Suprapubic skin (tissue), 4 donors: ENCODE results near the gene RFX2. TPM values are rescaled to one million over a fixed set of nuclear protein-coding genes. Genes with fewer than 3 reads are reported as not detected.
"Not testable (repeated sequence)": the region's sequence is repeated elsewhere in the genome, so short reads cannot be mapped to it uniquely, and the experiment has no call there.

Source experiments
- DNase-seq, 2 donors: peaks; one replicate each; pipeline ENCODE4 v3.0.0-alpha.2; 2019; ENCODE audit warnings: low spot score in 2 of 2
- H3K27ac ChIP-seq: fragments of 200-600 bp; sonication (generic); one replicate; pipeline ENCODE4 v1.5.1; 2019
- H3K27me3 ChIP-seq: fragments of 200-600 bp; sonication (generic); one replicate; pipeline ENCODE4 v1.5.1; 2019
- H3K36me3 ChIP-seq: fragments of 200-600 bp; sonication (generic); one replicate; pipeline ENCODE4 v1.5.1; 2019
- H3K4me1 ChIP-seq: fragments of 200-600 bp; sonication (generic); one replicate; pipeline ENCODE4 v1.5.1; 2019
- H3K4me3 ChIP-seq: fragments of 200-600 bp; sonication (generic); one replicate; pipeline ENCODE4 v1.5.1; 2019; ENCODE audit warnings: mild to moderate bottlenecking
- H3K9me3 ChIP-seq: fragments of 200-600 bp; sonication (generic); one replicate; pipeline ENCODE4 v1.5.1; 2019
- CTCF ChIP-seq, 2 donors: fragments of 200-600 bp in 1 of 2; fragments of 450-650 bp in 1 of 2; sonication (generic) in 1 of 2; IDR thresholded peaks; one replicate each; pipeline ENCODE4 v1.5.1; 2016 to 2019; ENCODE audit warnings: antibody characterized with exemption in 2 of 2, mild to moderate bottlenecking in 1 of 2, moderate library complexity in 1 of 2
- EP300 ChIP-seq: sonication (generic); formaldehyde crosslinking; IDR thresholded peaks from one replicate; pipeline ENCODE4 v1.6.1; 2017; ENCODE audit warnings: antibody characterized with exemption
- POLR2A ChIP-seq, 2 donors: fragments of 450-650 bp; IDR thresholded peaks; one replicate each; pipeline ENCODE4 v1.6.1; 2017; ENCODE audit warnings: antibody characterized with exemption in 2 of 2, mild to moderate bottlenecking in 2 of 2, moderate library complexity in 2 of 2
- POLR2AphosphoS5 ChIP-seq, 3 donors: sonication (generic); formaldehyde crosslinking; IDR thresholded peaks; one replicate each; pipeline ENCODE4 v1.6.1; 2017; ENCODE audit warnings: antibody characterized with exemption in 3 of 3
- WGBS: methylation state at CpG from one replicate; pipeline ENCODE4 v1.1.5; 2018; 5-methylcytosine and 5-hydroxymethylcytosine counted together
- total RNA-seq, 4 donors: library from RNA; depleted of rRNA; stranded (reverse); fragments of >200 nt; gene quantifications; one replicate each; pipeline ENCODE4 v1.1.0, GENCODE V29; 2016

The RFX2 gene
- total RNA-seq, 4 donors from 2014 or later: 28.8 to 62.0 (median 43.5) TPM

- peak overlapping the region; percentile 36 for H3K4me3 ChIP-seq
Observed at GRCh38 chr19:5987077-5987818, 123.1 kb downstream of the RFX2 start.

GRCh38 chr19:5985837-5986236, 124.5 kb downstream of the RFX2 start:
- not testable (repeated sequence) for H3K27ac ChIP-seq
- 83% methylated on average over 5 of the region's 5 CpGs for WGBS

More at GRCh38 chr19:5987077-5987818, 123.1 kb downstream of the RFX2 start:
- DNase-seq: peak in 1 of 2 donors; percentile 85
- no peak overlapping the region for H3K27ac ChIP-seq
- no peaks in the 10 kb centered on the region for H3K27me3 ChIP-seq
- peak; percentile 78 to 90 for TF ChIP-seq CTCF (IDR thresholded peaks at IDR 0.05)
- TF ChIP-seq EP300: no peak
- TF ChIP-seq POLR2AphosphoS5 (IDR thresholded peaks at IDR 0.05): no peak
- no peak for TF ChIP-seq POLR2A (IDR thresholded peaks at IDR 0.05)
- no peaks in the 10 kb centered on the region for H3K36me3 ChIP-seq
- no peaks in the 10 kb centered on the region for H3K9me3 ChIP-seq
- WGBS: 20% methylated on average over 17 of the region's 17 CpGs
- peaks cover 11% of the 10 kb centered on the region for H3K4me1 ChIP-seq

GRCh38 chr19:5985098-5985783, 125.1 kb downstream of the RFX2 start:
- no peak for DNase-seq
- H3K4me1 ChIP-seq: peaks cover 11% of the 10 kb centered on the region
- H3K27me3 ChIP-seq: no peaks in the 10 kb centered on the region
- 77% methylated on average over 12 of the region's 12 CpGs for WGBS
- H3K36me3 ChIP-seq: no peaks in the 10 kb centered on the region
- TF ChIP-seq POLR2A (IDR thresholded peaks at IDR 0.05) (no peak), CTCF (IDR thresholded peaks at IDR 0.05) (no peak), EP300 (no peak), POLR2AphosphoS5 (IDR thresholded peaks at IDR 0.05) (no peak)
- H3K27ac ChIP-seq: no peak overlapping the region
- no peaks in the 10 kb centered on the region for H3K9me3 ChIP-seq
- H3K4me3 ChIP-seq: no peak overlapping the region

More at GRCh38 chr19:5985837-5986236, 124.5 kb downstream of the RFX2 start:
- H3K36me3 ChIP-seq, H3K4me3 ChIP-seq, DNase-seq, H3K27me3 ChIP-seq, H3K9me3 ChIP-seq: not testable (repeated sequence)
- peaks cover 11% of the 10 kb centered on the region for H3K4me1 ChIP-seq

- no peak for DNase-seq
- Histone ChIP-seq H3K36me3 (no peaks in the 10 kb centered on the region), H3K4me1 (peaks cover 13% of the 10 kb centered on the region), H3K27me3 (no peaks in the 10 kb centered on the region), H3K4me3 (no peak overlapping the region), H3K9me3 (no peaks in the 10 kb centered on the region), H3K27ac (no peak overlapping the region)
- TF ChIP-seq POLR2AphosphoS5 (IDR thresholded peaks at IDR 0.05): no peak
- no peak for TF ChIP-seq CTCF (IDR thresholded peaks at IDR 0.05)
- no peak for TF ChIP-seq EP300
- no peak for TF ChIP-seq POLR2A (IDR thresholded peaks at IDR 0.05)
- 87% methylated on average over 4 of the region's 4 CpGs for whole genome bisulfite sequencing
Observed at GRCh38 chr19:5984600-5984999, 125.7 kb downstream of the RFX2 start.

- H3K27ac ChIP-seq: no peak overlapping the region
- WGBS: 59% methylated on average over 11 of the region's 14 CpGs
- no peaks in the 10 kb centered on the region for H3K36me3 ChIP-seq
- no peaks in the 10 kb centered on the region for H3K9me3 ChIP-seq
- H3K4me3 ChIP-seq: no peak overlapping the region
- peak in 1 of 3 donors; percentile 38 for TF ChIP-seq POLR2AphosphoS5 (IDR thresholded peaks at IDR 0.05)
- no peak for TF ChIP-seq CTCF (IDR thresholded peaks at IDR 0.05)
- peaks cover 22% of the 10 kb centered on the region for H3K4me1 ChIP-seq
- no peaks in the 10 kb centered on the region for H3K27me3 ChIP-seq
- peak in 1 of 2 donors; percentile 74 for DNase-seq
Observed at GRCh38 chr19:5983367-5983955, 126.8 kb downstream of the RFX2 start.
